Mononuclear cell (primary cell): ENCODE results near the gene KLHDC7B. TPM values are rescaled to one million over a fixed set of nuclear protein-coding genes. Genes with fewer than 3 reads are reported as not detected.

Experiments used
- H3K27me3 ChIP-seq: 2 replicates; pipeline ENCODE4 v1.6.0; 2011; ENCODE audit warnings: low read length, control low read depth; ENCODE audit not compliant: insufficient read depth
- H3K4me1 ChIP-seq: 2 replicates; pipeline ENCODE4 v1.5.1; 2011; ENCODE audit warnings: mild to moderate bottlenecking, low read length, control low read depth; ENCODE audit not compliant: insufficient read depth
- H3K4me3 ChIP-seq: 2 replicates; pipeline ENCODE4 v1.5.1; 2011; ENCODE audit warnings: mild to moderate bottlenecking, low read length, moderate library complexity
- H3K9me3 ChIP-seq: 2 replicates; pipeline ENCODE4 v1.5.1; 2011; ENCODE audit warnings: low read depth, mild to moderate bottlenecking, control low read depth, low read length
- total RNA-seq: library from RNA; depleted of rRNA; stranded (reverse); fragments of >200 nt; gene quantifications from one replicate; pipeline ENCODE4 v1.2.3, GENCODE V29; 2012

KLHDC7B gene
- total RNA-seq = 1.7 TPM

DNA sequence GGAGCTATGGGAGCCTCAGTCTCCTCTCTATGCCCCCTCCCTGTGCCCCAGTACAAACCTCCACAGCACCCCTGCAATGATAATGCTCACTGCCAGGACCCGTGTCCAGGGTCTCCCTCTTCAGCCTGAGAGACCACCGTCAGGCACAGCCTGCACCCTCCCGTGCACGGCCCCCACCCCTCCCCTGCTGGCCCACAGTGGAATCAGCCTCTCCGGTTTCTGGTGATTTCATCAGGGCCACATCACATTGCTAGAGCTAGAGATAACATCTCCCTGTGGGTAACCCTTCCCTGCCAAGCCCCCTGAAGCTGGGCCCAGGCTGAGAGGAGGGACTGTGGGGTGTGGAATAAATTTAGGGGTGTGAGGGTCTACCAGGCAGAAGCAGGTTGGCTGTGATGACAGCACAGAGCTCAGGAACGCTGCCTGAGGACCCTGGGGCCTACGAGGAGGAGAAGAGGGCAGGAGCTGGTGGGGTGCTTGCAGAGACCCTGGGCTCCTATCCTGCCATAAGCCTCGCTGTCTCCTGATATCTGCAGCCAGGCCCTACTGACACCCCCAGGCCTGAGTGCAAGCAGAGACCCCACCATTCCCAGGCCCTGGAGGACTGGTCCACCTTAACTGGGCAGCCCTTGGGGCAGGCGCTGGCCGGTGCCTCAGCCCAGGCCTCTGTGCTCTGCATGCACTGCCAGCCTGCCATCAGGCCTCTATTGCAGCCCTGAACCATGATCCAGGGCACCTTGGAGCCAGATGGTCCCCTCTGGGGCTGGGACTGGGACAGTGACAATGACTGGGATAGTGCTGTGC lies at the start of gene KLHDC7B:
Gene KLHDC7B, plus strand, starts transcription at position 378 of the 804 bp plus-strand sequence. Its CDS starts 345 bp downstream, at position 723.
- H3K27me3 ChIP-seq = no peaks in the 10 kb centered on the region
- H3K4me3 ChIP-seq = no peak within 1 kb of the TSS
- H3K9me3 ChIP-seq = no peaks in the 10 kb centered on the region
- peaks cover 90% of the 10 kb centered on the region for H3K4me1 ChIP-seq

DNA sequence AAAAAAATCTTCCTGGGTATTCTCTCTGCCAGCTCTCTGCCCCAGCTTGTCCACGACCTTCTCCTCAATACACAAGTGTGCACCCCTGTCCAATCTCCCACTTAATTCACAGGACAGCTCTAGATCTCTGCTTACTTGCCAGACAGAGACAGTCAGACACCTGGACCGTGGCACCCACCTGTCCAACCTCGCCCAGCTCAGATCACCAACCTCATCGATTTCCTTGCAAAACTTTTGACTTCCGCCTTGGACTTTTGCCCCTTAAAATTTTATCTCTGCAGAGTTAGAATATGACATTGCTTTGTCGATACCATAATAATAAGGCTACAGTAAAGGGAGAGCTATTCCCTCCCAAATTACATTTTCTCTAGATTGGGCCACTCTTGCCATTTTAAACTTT lies 48.6 kb upstream of the KLHDC7B start:
- Histone ChIP-seq H3K27me3 (no peaks in the 10 kb centered on the region), H3K4me1 (peaks cover 4% of the 10 kb centered on the region), H3K9me3 (no peaks in the 10 kb centered on the region), H3K4me3 (no peak overlapping the region)

- H3K27me3 ChIP-seq = no peaks in the 10 kb centered on the region
- no peaks in the 10 kb centered on the region for H3K9me3 ChIP-seq
Measured at GRCh38 chr22:50498322-50498890, 47.3 kb upstream of the KLHDC7B start.

DNA sequence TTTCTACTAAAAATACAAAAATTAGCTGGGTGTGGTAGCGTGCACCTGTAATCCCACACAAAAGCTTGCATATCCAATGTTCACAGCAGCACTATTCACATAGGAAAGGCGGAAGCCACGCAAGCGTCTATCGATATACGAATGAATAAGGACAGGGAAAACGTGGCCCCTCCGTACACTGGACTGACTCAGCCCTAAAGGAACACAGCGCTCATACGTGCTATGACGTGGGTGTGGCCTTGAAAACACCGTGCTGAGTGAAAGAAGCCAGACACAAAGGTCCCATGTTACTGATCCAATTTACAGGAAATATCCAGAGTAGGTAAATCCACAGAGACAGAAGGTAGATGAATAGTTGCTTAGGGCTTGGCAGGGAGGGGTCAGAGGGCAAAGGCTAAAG lies 45.2 kb upstream of the KLHDC7B start:
- Histone ChIP-seq H3K4me1 (peaks cover 4% of the 10 kb centered on the region), H3K9me3 (no peaks in the 10 kb centered on the region), H3K4me3 (no peak overlapping the region), H3K27me3 (no peaks in the 10 kb centered on the region)

More at GRCh38 chr22:50498322-50498890, 47.3 kb upstream of the KLHDC7B start:
- H3K4me3 ChIP-seq = no peak overlapping the region
- peaks cover 4% of the 10 kb centered on the region for H3K4me1 ChIP-seq

GRCh38 chr22:50502096-50502495 lies 43.6 kb upstream of the KLHDC7B start:
- Histone ChIP-seq H3K4me1 (peaks cover 15% of the 10 kb centered on the region), H3K9me3 (no peaks in the 10 kb centered on the region)

GRCh38 chr22:50502628-50503474 lies 42.8 kb upstream of the KLHDC7B start:
- Histone ChIP-seq H3K9me3 (no peaks in the 10 kb centered on the region), H3K27me3 (no peaks in the 10 kb centered on the region), H3K4me3 (no peak overlapping the region), H3K4me1 (peaks cover 16% of the 10 kb centered on the region)

More at GRCh38 chr22:50502096-50502495, 43.6 kb upstream of the KLHDC7B start:
- Histone ChIP-seq H3K4me3 (no peak overlapping the region), H3K27me3 (no peaks in the 10 kb centered on the region)

DNA sequence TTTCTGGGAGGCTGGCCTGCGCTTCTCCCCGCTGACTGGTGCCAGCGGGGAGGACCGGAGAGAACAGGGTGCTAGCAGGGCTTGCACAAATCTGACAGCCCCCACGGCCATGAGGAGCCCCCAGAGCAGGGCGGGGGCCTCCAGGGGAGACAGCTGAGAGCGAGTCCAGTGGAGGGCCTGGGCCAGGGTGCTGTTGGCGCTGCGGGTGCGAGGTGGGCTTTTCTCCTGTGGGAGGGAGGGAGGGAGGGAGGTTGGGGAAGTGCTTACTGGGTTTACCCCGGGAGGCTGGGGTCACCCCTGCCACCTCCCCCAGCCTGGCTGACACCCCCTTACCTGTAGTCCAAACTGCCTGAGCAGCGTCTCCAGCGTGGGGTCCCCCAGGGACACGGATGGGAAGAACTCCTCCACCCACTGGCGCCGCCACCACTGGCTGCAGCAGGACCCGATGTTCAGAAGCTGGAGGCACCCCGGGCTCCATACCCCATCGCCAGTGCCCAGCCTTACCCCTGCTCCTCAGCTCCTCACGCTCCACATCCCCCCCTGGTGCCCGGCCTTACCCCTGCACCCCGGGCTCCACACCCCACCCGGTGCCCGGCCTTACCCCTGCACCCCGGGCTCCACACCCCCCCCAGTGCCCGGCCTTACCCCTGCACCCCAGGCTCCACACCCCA lies 42.1 kb upstream of the KLHDC7B start:
- H3K4me3 ChIP-seq = no peak overlapping the region
- H3K4me1 ChIP-seq = peaks cover 14% of the 10 kb centered on the region
- no peaks in the 10 kb centered on the region for H3K9me3 ChIP-seq
- H3K27me3 ChIP-seq = no peaks in the 10 kb centered on the region

- H3K4me1 ChIP-seq = peaks cover 24% of the 10 kb centered on the region
- no peak overlapping the region for H3K4me3 ChIP-seq
- no peaks in the 10 kb centered on the region for H3K27me3 ChIP-seq
- no peaks in the 10 kb centered on the region for H3K9me3 ChIP-seq
Measured at GRCh38 chr22:50504369-50505211, 41.1 kb upstream of the KLHDC7B start.

DNA sequence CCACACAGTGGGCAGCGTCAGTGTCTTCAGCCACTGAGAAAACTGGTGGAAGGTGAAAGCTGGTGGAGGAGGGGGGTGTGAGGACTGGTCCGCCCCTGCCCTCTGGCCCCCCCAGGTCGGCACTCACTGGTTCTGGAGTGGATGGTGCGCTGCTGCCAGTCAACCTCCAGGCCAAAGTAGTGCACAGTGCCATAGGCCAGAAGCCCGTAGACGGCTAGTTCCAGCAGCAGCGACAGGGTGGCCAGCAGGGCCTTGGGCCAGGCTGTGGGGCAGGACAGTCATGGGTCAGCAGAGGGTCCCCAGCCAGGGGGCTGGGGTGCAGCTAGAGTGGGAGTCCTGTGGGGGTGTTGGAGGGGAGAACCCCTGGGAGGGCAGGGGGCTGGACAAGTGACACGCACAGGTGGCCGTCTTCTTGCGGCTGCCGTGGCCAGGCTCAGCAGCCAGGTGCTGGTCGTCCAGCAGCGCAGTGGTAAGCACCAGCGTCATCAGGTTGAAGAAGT lies 40.4 kb upstream of the KLHDC7B start:
- Histone ChIP-seq H3K9me3 (no peaks in the 10 kb centered on the region), H3K27me3 (no peaks in the 10 kb centered on the region), H3K4me1 (peaks cover 25% of the 10 kb centered on the region)

GRCh38 chr22:50505776-50506610 lies 39.7 kb upstream of the KLHDC7B start:
- H3K9me3 ChIP-seq = no peaks in the 10 kb centered on the region
- peaks cover 25% of the 10 kb centered on the region for H3K4me1 ChIP-seq
- H3K4me3 ChIP-seq = no peak overlapping the region
- H3K27me3 ChIP-seq = no peaks in the 10 kb centered on the region

More for the DNA sequence above, 40.4 kb upstream of the KLHDC7B start:
- no peak overlapping the region for H3K4me3 ChIP-seq

DNA sequence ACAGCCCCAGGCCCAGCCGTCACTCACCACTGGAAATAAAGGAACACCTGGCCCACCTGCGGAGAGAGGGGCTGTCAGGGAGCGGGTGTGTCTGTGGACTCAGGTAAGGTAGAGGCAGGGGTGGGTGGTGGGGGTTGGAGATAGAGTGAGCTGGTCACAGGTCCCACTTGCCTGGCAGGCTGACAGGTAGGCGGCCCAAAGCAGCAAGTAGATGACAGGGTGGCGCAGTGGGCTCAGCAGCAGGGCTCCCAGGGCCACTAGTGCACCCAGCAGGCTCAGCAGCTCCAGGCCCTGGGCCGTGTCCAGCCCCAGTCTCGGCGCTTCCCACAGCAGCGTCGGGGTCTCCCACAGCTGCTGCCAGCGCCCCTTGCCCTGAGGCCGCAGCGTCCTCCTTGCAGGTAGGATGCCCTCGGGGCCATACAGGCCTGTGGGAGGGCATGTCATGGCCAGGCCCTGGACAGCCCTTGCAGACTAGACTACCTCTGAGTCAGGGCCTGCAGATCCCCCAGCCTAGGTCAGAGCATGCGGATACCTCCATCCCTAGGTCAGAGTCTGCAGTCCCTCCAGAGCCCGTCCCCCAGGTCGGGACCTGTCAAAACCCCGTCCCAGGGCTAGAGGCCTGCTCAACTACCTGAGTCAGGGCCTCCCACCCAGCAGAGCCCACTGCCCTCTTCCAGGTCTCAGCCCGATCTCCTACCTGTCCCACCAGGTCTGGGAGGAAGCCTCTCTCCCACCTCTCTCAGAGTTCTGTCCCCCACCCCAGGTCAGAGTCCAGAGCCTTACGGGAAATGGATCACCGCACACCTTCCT lies 38.9 kb upstream of the KLHDC7B start:
- Histone ChIP-seq H3K27me3 (no peaks in the 10 kb centered on the region), H3K4me3 (peak overlapping the region; percentile 72), H3K4me1 (peaks cover 25% of the 10 kb centered on the region), H3K9me3 (no peaks in the 10 kb centered on the region)

DNA sequence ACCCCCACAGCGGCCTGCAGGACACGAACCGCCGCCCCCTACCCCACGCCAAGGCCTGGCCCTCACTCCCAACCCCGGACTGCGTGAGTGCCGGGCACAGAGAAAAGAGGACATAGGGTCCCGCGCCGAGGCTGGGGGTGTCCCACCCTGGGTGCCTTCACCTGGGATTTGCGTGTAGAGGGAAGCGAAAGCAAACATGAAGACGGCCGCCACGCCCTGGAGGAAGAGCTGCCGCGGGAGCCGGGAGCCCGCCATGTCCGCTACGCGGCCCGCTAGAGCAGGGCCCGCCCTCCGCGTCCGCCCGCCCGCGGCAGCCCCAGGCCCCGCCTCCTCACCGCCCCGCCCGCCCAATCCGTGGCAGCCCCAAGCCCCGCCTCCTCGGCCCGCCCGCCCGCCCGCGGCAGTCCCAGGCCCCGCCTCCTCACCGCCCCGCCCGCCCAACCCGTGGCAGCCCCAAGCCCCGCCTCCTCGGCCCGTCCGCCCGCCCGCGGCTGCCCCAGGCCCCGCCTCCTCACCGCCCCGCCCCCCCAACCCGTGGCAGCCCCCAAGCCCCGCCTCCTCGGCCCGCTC lies 38.2 kb upstream of the KLHDC7B start, which contains the start of gene LMF2:
Gene LMF2, minus strand, starts transcription at position 282 of the 570 bp plus-strand sequence. Its CDS starts 27 bp downstream, at position 255.
- peaks cover 25% of the 10 kb centered on the region for H3K4me1 ChIP-seq
- peak within 1 kb of the TSS; percentile 72 for H3K4me3 ChIP-seq

More for the DNA sequence above, 38.2 kb upstream of the KLHDC7B start, which contains the start of gene LMF2:
- no peaks in the 10 kb centered on the region for H3K9me3 ChIP-seq
- no peaks in the 10 kb centered on the region for H3K27me3 ChIP-seq
